GM03348 (cell line): ENCODE data around the gene ULK1.
"Not testable (repeated sequence)": the region's sequence is repeated elsewhere in the genome, so short reads cannot be mapped to it uniquely, and the experiment has no call there.

Source experiments
- DNase-seq: peaks from one replicate; pipeline ENCODE4 v3.0.0; 2012; ENCODE audit warnings: low spot score

Gene ULK1

DNA sequence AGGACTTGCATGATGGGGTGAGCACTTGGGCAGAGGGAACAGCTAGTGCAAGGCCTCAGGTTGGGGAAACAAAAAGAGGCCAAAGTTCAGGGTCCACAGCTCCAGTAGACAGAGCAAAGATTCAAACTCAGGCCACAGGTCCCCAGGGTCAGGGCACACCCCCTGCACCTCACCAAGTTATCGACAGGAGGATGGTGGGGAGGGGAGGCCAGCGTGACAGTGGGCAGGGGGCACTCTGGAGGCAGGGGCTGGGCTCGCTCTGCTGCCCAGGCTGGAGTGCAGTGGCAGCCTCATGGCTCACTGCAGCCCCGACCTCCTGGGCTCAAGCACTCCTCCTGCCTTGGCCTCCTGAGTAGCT is 32.4 kb upstream of the ULK1 start:
- no peak for DNase-seq

DNA sequence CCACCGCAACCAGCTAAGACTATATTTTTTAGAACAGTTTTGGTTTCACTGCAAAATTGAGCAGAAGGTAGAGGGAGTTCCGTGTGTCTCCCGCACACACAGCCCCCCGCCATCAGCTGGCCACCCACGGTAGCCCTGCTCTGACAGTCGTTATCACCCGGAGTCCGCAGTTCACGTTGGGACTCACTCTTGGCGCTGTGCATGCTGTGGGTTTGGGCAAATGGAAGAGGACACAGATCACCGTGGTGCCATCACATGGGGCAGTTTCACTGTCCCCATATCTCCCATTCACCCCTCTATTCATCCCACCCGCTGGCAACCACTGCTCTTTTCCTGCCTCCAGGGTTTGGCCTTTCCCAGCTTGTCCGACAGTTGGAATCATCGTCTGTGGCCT is 31.8 kb upstream of the ULK1 start:
- no peak for DNase-seq

DNA sequence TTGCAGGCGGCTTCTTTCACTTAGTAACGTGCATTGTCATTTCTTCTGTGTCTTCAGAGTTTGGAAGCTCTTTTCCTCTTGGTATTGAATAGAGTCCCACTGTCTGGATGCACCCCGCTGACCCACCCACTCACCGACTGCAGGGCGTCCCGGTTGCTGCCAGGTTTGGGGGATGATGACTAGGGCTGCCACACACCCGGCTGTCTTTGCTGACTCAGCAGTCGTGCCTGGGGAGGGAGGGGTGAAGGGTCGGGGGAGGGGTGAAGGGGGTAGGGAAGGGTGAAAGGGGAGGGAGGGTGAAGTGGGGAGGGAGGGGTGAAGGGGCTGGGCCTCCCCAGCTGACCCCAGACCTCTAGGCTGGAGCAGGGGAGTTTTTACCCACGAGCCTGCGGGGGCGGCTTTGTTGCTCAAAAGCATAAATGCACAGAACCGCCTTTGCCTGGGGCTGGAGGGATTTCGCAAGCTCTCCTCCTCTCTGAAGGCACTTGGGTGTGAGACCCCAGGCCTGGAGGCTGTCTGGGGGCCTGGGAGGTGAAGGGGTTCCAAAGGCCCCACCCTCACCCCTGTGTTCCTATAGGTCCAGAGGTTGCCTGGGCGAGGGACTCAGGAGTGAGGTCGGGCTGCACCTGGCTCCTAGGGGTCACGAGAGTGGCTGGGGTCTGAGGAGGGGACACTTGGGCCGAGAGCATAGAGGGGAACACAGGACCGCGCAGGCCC is 31.3 kb upstream of the ULK1 start:
- DNase-seq = no peak

- DNase-seq = no peak
These were observed 30.6 kb upstream of the ULK1 start for GRCh38 chr12:131863711-131864396.

GRCh38 chr12:131864469-131864868 is 30.0 kb upstream of the ULK1 start:
- DNase-seq = no peak

DNA sequence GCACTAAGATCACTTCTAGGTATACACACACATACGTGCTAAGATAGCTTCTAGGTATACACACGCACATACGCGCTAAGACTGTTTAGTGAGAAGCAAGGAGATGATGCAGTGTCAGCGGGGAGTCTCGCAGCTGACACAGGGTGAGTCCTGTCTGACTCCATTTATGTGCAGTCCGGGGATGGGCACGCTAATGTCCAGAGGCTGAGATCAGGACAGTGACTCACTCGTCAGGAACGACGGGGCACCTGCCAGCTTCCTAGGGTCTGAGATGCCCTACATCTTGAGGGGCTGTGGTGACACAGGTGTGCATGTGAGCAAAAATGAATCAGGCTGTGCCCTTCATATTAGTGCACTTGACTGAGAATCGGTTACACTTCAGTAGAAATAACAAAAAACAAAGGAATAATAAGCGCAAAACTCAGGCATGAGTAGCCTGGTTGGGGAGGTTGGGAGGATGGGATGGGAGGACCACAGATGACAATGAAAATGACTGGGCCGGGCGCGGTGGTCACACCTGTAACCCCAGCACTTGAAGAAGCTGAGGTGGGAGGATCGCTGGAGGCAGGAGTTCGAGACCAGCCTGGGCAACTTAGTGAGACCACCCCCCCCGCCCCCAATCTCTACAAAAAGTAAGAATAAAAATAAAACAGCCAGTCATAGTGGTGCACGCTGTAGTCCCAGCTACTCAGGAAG is 29.1 kb upstream of the ULK1 start:
- no peak for DNase-seq

- no peak for DNase-seq
These were observed 27.0 kb upstream of the ULK1 start for GRCh38 chr12:131867471-131867870.

- DNase-seq = peak; percentile 31
These were observed 26.3 kb upstream of the ULK1 start for GRCh38 chr12:131867891-131868675.

GRCh38 chr12:131869871-131870418 is 24.5 kb upstream of the ULK1 start:
- DNase-seq = peak; percentile 67

GRCh38 chr12:131871677-131872076 is 22.7 kb upstream of the ULK1 start:
- peak; percentile 3 for DNase-seq

GRCh38 chr12:131872154-131873051 is 22.0 kb upstream of the ULK1 start:
- DNase-seq = peak; percentile 85

DNA sequence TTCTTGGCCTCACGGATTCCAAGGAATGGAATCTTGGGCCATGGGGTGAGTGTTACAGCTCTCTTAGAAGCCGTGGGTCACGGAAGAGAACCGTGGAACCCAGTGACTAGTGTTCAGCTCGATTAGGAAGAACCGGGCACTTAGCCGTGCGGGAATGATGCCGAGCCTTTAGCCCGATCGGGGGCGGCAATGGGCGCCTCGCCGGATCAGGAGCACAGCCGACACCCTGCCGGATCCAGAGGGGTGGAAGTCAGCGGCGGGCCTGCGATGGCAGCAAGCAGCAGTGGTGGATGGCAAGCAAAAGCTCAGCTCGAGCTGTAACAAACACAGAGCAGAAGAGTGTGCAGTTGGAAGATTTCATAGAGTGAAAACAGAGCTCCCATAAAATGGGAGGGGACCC is 21.1 kb upstream of the ULK1 start:
- no peak for DNase-seq

GRCh38 chr12:131874972-131875371 is 19.4 kb upstream of the ULK1 start:
- DNase-seq = not testable (repeated sequence)

- DNase-seq = not testable (repeated sequence)
These were observed 17.2 kb upstream of the ULK1 start for GRCh38 chr12:131877216-131877615.

DNA sequence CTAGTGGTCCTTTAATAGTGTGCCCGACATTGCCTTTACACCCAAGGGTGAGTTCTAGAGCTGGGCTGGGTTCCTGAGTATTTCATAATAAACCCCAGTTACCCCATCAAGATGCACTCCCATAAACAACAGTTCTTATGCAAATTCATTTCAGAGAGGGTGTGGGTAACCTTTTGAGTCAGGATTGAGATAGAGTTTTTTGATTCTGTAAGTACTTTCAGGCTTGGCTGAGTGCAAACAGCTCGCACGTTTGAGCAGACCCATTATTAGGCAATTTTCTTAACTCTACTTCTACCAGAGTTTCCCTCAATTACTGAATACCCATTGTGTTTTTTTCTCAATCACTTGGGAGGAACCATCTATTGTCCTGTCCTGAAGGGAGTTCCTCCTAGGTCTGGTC is 16.0 kb upstream of the ULK1 start:
- not testable (repeated sequence) for DNase-seq

DNA sequence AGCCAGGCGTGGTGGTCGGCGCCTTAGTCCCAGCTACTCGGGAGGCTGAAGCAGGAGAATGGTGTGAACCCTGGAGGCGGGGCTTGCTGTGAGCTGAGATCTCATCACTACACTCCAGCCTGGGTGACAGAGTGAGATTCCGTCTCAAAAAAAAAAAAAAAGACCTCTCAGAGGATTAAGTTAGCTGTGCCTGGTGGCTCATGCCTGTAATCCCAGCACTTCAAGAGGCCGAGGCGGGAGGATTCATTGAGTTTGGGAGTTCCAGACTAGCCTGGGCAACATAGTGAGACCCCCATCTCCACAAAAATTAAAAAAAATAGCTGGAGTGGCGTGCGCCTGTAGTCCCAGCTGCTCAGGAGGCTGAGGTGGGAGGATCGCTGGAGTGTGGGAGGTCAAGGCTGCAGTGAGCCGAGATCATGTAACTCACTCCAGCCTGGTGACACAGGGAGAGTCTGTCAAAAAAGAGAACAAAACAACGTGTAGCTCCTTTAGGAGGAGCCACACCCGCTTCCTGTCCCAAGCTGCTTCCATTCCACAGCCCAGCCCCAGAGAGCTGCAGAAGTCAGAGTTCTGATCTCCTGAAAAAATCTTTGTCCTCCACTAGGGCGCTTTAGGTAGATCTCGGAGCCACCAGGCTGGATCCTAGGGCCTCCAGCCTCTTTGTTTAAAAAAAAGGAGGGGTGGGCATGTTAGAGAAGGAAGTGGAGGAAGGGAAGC is 11.5 kb upstream of the ULK1 start:
- DNase-seq = peak; percentile 18

DNA sequence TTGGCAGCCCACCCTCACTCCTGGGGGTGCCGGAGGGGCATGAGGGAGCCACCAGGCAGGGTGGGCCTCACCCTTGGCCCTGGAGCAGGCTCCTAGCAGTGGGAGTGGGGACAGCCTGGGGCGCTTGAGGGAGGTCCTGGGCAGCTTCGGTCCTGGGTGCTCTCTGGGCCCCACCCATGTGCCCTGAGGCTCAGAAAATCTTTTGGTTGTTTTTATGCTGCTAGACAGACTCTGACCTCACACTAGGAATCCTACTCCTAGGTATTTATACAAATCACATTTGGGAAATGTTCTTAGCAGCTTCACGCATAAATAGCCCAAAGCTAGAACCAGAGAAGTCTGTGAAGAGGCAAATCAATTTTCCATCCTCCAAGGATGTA is 10.9 kb upstream of the ULK1 start:
- peak; percentile 2 for DNase-seq

DNA sequence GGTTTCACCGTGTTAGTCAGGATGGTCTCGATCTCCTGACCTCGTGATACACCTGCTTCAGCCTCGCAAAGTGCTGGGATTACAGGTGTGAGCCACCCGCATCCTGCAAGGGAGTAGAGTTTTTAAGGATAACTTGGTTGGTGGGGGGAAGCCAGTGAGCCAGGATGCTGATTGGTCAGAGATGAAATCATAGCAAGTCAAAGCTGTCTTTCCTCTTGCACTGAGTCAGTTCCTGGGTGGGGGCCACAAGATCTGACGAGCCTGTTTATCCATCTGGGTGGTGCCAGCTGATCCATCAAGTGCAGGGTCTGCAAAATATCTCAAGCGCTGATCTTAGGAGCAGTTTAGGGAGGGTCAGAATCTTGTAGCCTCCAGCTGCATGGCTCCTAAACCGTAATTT is 9.3 kb upstream of the ULK1 start:
- DNase-seq = not testable (repeated sequence)

DNA sequence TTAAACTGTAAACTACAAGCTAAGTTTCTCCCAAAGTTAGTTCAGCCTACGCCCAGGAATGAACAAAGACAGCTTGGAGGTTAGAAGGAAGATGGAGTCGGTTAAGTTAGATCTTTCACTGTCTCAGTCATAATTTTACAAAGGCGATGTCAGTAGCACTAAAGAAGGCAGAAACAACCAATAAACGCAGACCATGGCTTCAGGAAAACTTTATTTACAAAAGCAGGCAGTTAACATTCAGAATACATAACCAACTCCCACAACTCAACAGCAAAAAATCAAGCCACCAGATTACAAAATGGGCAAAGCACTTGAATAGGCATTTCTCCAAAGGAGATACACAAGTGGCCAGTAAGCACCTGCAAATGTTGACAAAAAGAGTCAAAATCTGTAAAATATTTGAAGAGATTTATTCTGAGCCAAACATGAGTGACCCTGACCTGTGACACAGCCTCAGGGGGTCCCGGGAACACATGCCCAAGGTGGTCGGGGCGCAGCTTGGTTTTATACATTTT is 8.8 kb upstream of the ULK1 start:
- no peak for DNase-seq

- DNase-seq = not testable (repeated sequence)
These were observed 2.7 kb upstream of the ULK1 start for GRCh38 chr12:131891722-131892121.
